Astrocyte (in vitro differentiated cells and primary cell): Measurements from ENCODE around the gene PDZD2. TPM values are rescaled to one million over a fixed set of nuclear protein-coding genes. Genes with fewer than 3 reads are reported as not detected.

Experiments
- DNase-seq: peaks from one replicate; pipeline ENCODE4 v3.0.0-alpha.2; 2010; ENCODE audit warnings: low read depth
- FAIRE-seq: peaks from 2 replicates; lab custom pipeline; 2011; peaks lifted over from hg19 to GRCh38; lab: Jason Lieb, UNC
- H2AFZ ChIP-seq: 2 replicates; pipeline ENCODE4 v1.6.0; 2012; ENCODE audit warnings: low read depth, low read length, inconsistent platforms
- H3K27ac ChIP-seq: 2 replicates; pipeline ENCODE4 v1.5.1; 2011; ENCODE audit warnings: low read depth, low read length, inconsistent platforms
- H3K27me3 ChIP-seq: 2 replicates; pipeline ENCODE4 v1.6.0; 2011; ENCODE audit warnings: low read length, inconsistent platforms; ENCODE audit not compliant: insufficient read depth
- H3K36me3 ChIP-seq: 2 replicates; pipeline ENCODE4 v1.5.1; 2011; ENCODE audit warnings: low read length, inconsistent platforms; ENCODE audit not compliant: insufficient read depth
- H3K4me1 ChIP-seq: 2 replicates; pipeline ENCODE4 v1.5.1; 2011; ENCODE audit warnings: low read length, inconsistent platforms; ENCODE audit not compliant: insufficient read depth
- H3K4me2 ChIP-seq: 2 replicates; pipeline ENCODE4 v1.6.0; 2012; ENCODE audit warnings: low read length, inconsistent platforms
- H3K4me3 ChIP-seq: 2 replicates; pipeline ENCODE4 v1.5.1; 2011; ENCODE audit warnings: low read depth, mild to moderate bottlenecking, low read length, inconsistent platforms; ENCODE audit not compliant: insufficient read depth
- H3K79me2 ChIP-seq: 2 replicates; pipeline ENCODE4 v1.6.0; 2012; ENCODE audit warnings: mild to moderate bottlenecking, low read length, inconsistent platforms; ENCODE audit not compliant: insufficient read depth
- H3K9ac ChIP-seq: 2 replicates; pipeline ENCODE4 v1.6.0; 2012; ENCODE audit warnings: mild to moderate bottlenecking, low read length, inconsistent platforms
- H3K9me3 ChIP-seq: 2 replicates; pipeline ENCODE4 v1.5.1; 2012; ENCODE audit warnings: low read depth, mild to moderate bottlenecking, low read length, inconsistent platforms; ENCODE audit not compliant: insufficient read depth
- H4K20me1 ChIP-seq: 2 replicates; pipeline ENCODE4 v1.6.0; 2012; ENCODE audit warnings: low read length, inconsistent platforms; ENCODE audit not compliant: insufficient read depth
- H3K27ac Mint-ChIP-seq: one replicate; pipeline ENCODE4 v1.8.0; 2021; ENCODE audit warnings: mild to moderate bottlenecking, mixed read lengths; ENCODE audit not compliant: unreplicated experiment
- H3K27me3 Mint-ChIP-seq: one replicate; pipeline ENCODE4 v1.8.0; 2021; ENCODE audit warnings: low read depth, mixed read lengths; ENCODE audit not compliant: unreplicated experiment
- H3K36me3 Mint-ChIP-seq: one replicate; pipeline ENCODE4 v1.8.0; 2021; ENCODE audit warnings: low read depth, mixed read lengths; ENCODE audit not compliant: unreplicated experiment
- H3K4me1 Mint-ChIP-seq: one replicate; pipeline ENCODE4 v1.8.0; 2021; ENCODE audit warnings: low read depth, mixed read lengths; ENCODE audit not compliant: unreplicated experiment
- H3K4me3 Mint-ChIP-seq: one replicate; pipeline ENCODE4 v1.8.0; 2021; ENCODE audit warnings: mild to moderate bottlenecking, moderate library complexity, mixed read lengths; ENCODE audit not compliant: unreplicated experiment
- H3K9me3 Mint-ChIP-seq: one replicate; pipeline ENCODE4 v1.8.0; 2021; ENCODE audit warnings: mild to moderate bottlenecking, mixed read lengths; ENCODE audit not compliant: unreplicated experiment
- EZH2 ChIP-seq: IDR thresholded peaks from 2 replicates; pipeline ENCODE4 v1.6.1; 2012; ENCODE audit warnings: mild to moderate bottlenecking, low read length, inconsistent platforms; ENCODE audit not compliant: insufficient read depth
- total RNA-seq: library from RNA; stranded (reverse); gene quantifications from 2 replicates; pipeline ENCODE4 v1.2.1, GENCODE V29; 2021
- TF ChIP-seq, protein P1 (sequence below): IDR thresholded peaks from 2 replicates; pipeline ENCODE4 v1.5.1; 2011; ENCODE audit warnings: low read depth, mild to moderate bottlenecking, inconsistent platforms, low read length, moderate library complexity; ENCODE audit not compliant: insufficient read depth

The PDZD2 gene
- total RNA-seq, 1 donor from 2014 or later: 10.3 TPM

DNA sequence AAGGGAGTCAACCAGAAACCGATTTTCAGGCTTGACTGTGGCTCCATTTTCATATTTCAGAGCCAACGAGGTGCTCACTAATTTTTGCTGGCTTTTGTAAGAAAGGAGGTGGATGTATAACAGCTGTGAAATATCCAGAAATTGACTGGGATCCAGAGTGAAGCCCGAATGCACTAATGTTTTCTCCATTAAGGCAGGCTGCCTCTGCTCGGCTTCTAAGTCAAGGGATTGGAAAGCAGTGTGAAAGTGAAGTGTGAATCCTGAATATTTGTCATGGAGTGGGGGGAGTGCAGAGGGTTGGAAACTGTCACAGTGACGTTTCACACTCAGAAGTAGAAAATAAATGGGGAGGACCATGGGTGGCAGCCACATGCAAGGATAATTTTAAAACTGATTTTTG, 297.8 kb downstream of the PDZD2 start:
- Histone ChIP-seq H3K36me3 (no peaks in the 10 kb centered on the region), H3K4me3 (no peak overlapping the region), H3K4me1 (no peaks in the 10 kb centered on the region), H3K79me2 (no peaks in the 10 kb centered on the region), H3K27me3 (peaks cover 3% of the 10 kb centered on the region), H3K9ac (no peak overlapping the region), H2AFZ (no peak overlapping the region), H3K9me3 (no peaks in the 10 kb centered on the region), H3K27ac (no peak overlapping the region), H4K20me1 (no peaks in the 10 kb centered on the region), H3K4me2 (no peak overlapping the region)
- Mint-ChIP-seq H3K27ac (no peak overlapping the region), H3K9me3 (no peaks in the 10 kb centered on the region), H3K4me1 (peaks cover 2% of the 10 kb centered on the region), H3K4me3 (no peak overlapping the region), H3K36me3 (peaks cover 2% of the 10 kb centered on the region), H3K27me3 (no peaks in the 10 kb centered on the region)
- DNase-seq (no peak), FAIRE-seq (no peak)
- no peak for TF ChIP-seq EZH2
- TF ChIP-seq, protein P1, sequence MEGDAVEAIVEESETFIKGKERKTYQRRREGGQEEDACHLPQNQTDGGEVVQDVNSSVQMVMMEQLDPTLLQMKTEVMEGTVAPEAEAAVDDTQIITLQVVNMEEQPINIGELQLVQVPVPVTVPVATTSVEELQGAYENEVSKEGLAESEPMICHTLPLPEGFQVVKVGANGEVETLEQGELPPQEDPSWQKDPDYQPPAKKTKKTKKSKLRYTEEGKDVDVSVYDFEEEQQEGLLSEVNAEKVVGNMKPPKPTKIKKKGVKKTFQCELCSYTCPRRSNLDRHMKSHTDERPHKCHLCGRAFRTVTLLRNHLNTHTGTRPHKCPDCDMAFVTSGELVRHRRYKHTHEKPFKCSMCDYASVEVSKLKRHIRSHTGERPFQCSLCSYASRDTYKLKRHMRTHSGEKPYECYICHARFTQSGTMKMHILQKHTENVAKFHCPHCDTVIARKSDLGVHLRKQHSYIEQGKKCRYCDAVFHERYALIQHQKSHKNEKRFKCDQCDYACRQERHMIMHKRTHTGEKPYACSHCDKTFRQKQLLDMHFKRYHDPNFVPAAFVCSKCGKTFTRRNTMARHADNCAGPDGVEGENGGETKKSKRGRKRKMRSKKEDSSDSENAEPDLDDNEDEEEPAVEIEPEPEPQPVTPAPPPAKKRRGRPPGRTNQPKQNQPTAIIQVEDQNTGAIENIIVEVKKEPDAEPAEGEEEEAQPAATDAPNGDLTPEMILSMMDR: no peak

GRCh38 chr5:31937226-31937625, 298.3 kb downstream of the PDZD2 start:
- TF ChIP-seq, protein P1: no peak
- TF ChIP-seq EZH2: no peak
- Mint-ChIP-seq H3K4me3 (no peak overlapping the region), H3K27me3 (no peaks in the 10 kb centered on the region), H3K9me3 (no peaks in the 10 kb centered on the region), H3K4me1 (peaks cover 2% of the 10 kb centered on the region), H3K36me3 (peaks cover 2% of the 10 kb centered on the region), H3K27ac (no peak overlapping the region)
- Histone ChIP-seq H3K9ac (no peak overlapping the region), H2AFZ (no peak overlapping the region), H3K79me2 (no peaks in the 10 kb centered on the region), H3K4me1 (no peaks in the 10 kb centered on the region), H3K4me3 (no peak overlapping the region), H3K27ac (no peak overlapping the region), H3K27me3 (peaks cover 3% of the 10 kb centered on the region), H4K20me1 (no peaks in the 10 kb centered on the region), H3K36me3 (no peaks in the 10 kb centered on the region), H3K9me3 (no peaks in the 10 kb centered on the region), H3K4me2 (no peak overlapping the region)
- DNase-seq (no peak), FAIRE-seq (no peak)

DNA sequence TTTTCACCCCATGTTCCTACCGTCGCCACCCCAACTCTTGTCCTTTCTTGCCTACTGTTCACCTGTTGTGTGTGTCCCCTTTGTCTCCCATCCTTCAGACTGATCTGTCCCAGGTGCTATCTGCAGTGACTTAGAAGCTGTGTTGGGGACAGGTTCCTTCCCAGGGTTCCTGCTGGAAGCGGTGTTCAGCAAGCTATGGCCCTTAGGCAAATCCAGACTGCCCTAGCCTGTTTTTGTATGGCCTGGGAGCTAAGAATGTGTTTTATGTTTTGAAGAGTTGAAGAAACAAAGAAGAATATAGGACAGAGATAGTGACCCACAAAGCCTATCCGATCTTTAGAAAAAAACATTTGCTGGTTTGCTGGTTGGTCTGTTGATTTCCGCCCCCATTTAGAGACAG, 298.8 kb downstream of the PDZD2 start:
- no peak overlapping the region for H3K27ac ChIP-seq
- H3K4me2 ChIP-seq: no peak overlapping the region
- H3K36me3 ChIP-seq: no peaks in the 10 kb centered on the region
- H3K27me3 ChIP-seq: peaks cover 3% of the 10 kb centered on the region
- no peaks in the 10 kb centered on the region for H3K79me2 ChIP-seq
- H3K9ac ChIP-seq: no peak overlapping the region
- Mint-ChIP-seq H3K27ac (no peak overlapping the region), H3K4me3 (no peak overlapping the region), H3K4me1 (peaks cover 2% of the 10 kb centered on the region), H3K27me3 (no peaks in the 10 kb centered on the region), H3K9me3 (no peaks in the 10 kb centered on the region), H3K36me3 (peaks cover 2% of the 10 kb centered on the region)
- no peaks in the 10 kb centered on the region for H3K9me3 ChIP-seq
- H3K4me3 ChIP-seq: no peak overlapping the region
- no peaks in the 10 kb centered on the region for H4K20me1 ChIP-seq
- FAIRE-seq (no peak), DNase-seq (no peak)
- no peaks in the 10 kb centered on the region for H3K4me1 ChIP-seq
- H2AFZ ChIP-seq: no peak overlapping the region
- TF ChIP-seq, protein P1: no peak
- TF ChIP-seq EZH2: no peak
